ENCODE measurements around the gene DPEP1.

DPEP1 gene

GRCh38 chr16:89653656-89654295 is 40.3 kb downstream of the DPEP1 start:
- H3K4me3 ChIP-seq (ENCODE audit: low read length), result no peak overlapping the region
- no peak for TF ChIP-seq CTCF (conservative IDR thresholded peaks at IDR 0.05; ENCODE audit: low read depth, low read length)
- DNase-seq (ENCODE audit: low read depth), result no peak

GRCh38 chr16:89655062-89655643 is 41.7 kb downstream of the DPEP1 start:
- H3K4me3 ChIP-seq (ENCODE audit: low read length), result no peak overlapping the region
- no peak for TF ChIP-seq CTCF (conservative IDR thresholded peaks at IDR 0.05; ENCODE audit: low read depth, low read length)
- DNase-seq (ENCODE audit: low read depth), result no peak

GRCh38 chr16:89656435-89657121 is 43.1 kb downstream of the DPEP1 start:
- peak overlapping the region; percentile 97 for H3K4me3 ChIP-seq (ENCODE audit: low read length)
- no peak for TF ChIP-seq CTCF (conservative IDR thresholded peaks at IDR 0.05; ENCODE audit: low read depth, low read length)
- DNase-seq (ENCODE audit: low read depth), result no peak

- DNase-seq (ENCODE audit: low read depth), result peak; percentile 34
- TF ChIP-seq CTCF (conservative IDR thresholded peaks at IDR 0.05; ENCODE audit: low read depth, low read length), result no peak
- H3K4me3 ChIP-seq (ENCODE audit: low read length), result peak within 1 kb of the TSS; percentile 97
Measured at GRCh38 chr16:89657442-89658220, 44.2 kb downstream of the DPEP1 start, which contains the start of the genes CHMP1A and SPATA33. CHMP1A (minus strand) TSS chr16:89657708; CDS start chr16:89657588, 120 bp downstream. SPATA33 (plus strand) TSS chr16:89657836; CDS start chr16:89657912, 76 bp downstream.

GRCh38 chr16:89658221-89658879 is 44.9 kb downstream of the DPEP1 start:
- DNase-seq (ENCODE audit: low read depth), result no peak
- TF ChIP-seq CTCF (conservative IDR thresholded peaks at IDR 0.05; ENCODE audit: low read depth, low read length), result no peak
- peak overlapping the region; percentile 97 for H3K4me3 ChIP-seq (ENCODE audit: low read length)

- no peak overlapping the region for H3K4me3 ChIP-seq (ENCODE audit: low read length)
- no peak for DNase-seq (ENCODE audit: low read depth)
- no peak for TF ChIP-seq CTCF (conservative IDR thresholded peaks at IDR 0.05; ENCODE audit: low read depth, low read length)
Measured at GRCh38 chr16:89660146-89660545, 46.7 kb downstream of the DPEP1 start.

Measured in retinal pigment epithelial cell (primary cell).